IPS DF 19.7 (cell line): ENCODE results near the gene CFAP57.
"Not testable (repeated sequence)": the region's sequence is repeated elsewhere in the genome, so short reads cannot be mapped to it uniquely, and the experiment has no call there.

Experiments
- DNase-seq: peaks from one replicate; pipeline ENCODE4 v3.0.0-alpha.2; 2013; ENCODE audit warnings: low read depth, low spot score

Gene CFAP57

DNA sequence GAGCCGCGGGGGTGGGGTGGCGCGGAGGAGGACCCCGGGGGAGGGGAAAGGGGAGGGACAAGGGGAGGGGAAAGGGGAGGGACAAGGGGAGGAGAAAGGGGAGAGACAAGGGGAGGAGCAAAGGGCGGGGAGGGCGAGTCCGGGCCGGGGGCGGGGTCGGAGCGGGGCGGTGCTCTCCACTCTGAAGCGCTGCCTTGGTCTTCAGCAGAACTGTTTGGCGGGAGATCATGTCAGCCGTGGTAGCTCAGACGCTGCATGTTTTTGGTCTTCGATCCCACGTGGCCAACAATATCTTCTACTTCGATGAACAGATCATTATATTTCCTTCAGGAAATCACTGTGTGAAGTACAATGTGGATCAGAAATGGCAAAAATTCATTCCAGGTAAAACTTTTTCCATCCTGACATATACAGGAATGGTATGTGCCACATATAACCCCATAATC, 420 bp downstream of the CFAP57 start:
- peak; percentile 69 for DNase-seq

DNA sequence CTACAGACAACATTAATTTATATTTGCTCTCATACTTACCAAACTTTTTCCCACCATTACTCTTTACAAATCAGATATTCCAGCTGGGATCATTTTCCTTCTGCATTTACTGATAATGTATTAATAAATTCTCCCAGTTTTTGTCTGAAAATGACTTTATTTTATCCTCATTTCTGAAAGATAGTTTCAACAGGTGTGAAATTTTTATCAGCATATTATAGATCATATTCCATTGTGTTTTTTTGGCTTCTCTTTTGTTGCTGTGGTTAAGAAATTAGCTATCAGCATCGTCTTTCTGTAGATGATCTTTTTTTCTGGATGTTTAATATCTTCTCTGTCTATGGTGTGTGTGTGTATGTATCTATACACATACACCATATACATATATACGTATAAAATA, 2.7 kb downstream of the CFAP57 start:
- no peak for DNase-seq

DNA sequence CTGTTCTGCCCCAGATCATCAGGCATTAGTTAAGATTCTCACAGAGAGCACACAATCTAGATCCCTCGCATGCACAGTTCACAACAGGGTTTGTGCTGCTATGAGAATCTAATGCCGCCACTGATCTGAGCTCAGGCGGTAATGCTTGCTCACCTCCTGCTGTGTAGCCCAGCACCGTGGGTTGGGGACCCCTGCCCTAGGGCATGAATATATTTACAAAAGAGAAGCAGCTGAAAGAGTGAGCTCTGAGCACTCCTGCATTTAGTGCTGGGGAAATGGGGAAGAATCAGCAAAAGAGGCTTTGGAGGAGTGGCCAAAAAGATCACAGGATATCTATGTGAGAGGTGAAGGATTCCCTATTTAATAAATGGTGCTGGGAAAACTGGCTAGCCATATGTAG, 5.6 kb downstream of the CFAP57 start:
- no peak for DNase-seq

DNA sequence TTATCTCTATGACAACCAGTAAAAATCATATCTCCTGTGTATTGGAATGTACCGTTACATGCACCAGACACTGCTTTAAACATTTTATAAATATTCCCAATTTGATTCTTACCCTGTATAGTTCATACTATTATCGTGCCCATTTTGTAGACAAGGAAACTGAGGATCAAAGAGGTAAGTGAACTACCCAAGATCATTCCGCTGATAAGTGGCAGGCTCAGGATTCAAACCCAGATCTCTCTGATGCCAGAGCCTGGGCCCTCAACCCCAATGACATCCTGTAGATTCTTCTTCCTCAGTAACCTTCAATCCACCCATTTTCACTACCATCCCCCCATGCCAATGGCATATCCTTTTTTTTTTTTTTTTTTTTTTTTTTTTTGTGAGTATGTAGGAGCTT, 12.3 kb downstream of the CFAP57 start:
- DNase-seq: no peak

DNA sequence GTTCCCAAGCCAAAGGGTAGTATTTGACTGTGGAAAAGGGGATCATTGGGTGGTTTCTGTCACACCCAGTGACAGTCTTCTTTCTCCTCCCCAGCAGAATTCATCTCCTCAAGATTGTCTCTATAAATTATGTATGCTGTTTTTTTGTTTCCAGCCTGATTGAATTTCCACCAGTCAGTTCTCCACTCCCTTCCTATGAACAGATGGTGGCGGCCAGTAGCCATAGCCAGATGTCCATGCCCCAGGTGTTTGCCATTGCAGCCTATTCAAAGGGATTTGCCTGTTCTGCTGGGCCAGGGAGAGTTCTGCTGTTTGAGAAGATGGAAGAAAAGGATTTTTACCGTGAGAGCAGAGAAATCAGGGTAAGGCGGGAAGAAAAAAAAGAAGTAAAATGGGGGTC, 12.9 kb downstream of the CFAP57 start:
- DNase-seq: no peak

DNA sequence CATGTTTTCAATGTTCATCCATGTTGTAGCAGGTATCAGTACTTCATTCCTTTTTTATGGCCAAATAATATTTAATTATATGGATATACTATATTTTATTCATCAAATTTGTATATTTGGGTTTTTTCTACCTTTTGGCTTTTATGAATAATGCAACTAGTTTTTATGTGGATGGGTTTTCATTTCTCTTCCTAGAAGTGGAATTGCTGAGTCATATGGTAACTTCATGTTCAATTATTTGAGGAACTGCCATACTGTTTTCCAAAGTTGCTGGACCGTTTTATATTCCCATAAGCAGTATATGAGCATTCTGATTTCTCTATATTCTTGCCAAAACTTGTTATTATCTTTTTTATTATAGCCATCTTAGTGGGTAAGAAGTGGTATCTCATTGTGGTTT, 16.0 kb downstream of the CFAP57 start:
- no peak for DNase-seq

DNA sequence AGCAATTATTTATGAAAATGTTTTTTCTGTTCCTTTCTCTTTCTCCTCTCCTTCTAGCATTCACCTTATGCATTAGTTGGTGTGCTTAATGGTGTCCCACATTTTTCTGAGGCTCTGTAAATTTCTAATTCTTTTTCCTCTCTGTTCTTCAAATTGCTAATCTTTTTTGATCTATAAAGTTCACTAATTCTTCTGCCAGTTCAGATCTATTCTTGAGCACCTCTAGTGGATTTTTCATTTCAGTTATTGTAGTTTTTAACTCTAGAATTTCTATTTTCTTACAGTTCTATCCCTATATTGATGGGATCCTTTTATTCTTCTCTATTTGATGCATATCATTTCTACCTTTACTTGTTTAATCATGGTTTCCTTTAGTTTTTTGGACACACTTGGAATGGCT, 22.4 kb downstream of the CFAP57 start:
- no peak for DNase-seq

DNA sequence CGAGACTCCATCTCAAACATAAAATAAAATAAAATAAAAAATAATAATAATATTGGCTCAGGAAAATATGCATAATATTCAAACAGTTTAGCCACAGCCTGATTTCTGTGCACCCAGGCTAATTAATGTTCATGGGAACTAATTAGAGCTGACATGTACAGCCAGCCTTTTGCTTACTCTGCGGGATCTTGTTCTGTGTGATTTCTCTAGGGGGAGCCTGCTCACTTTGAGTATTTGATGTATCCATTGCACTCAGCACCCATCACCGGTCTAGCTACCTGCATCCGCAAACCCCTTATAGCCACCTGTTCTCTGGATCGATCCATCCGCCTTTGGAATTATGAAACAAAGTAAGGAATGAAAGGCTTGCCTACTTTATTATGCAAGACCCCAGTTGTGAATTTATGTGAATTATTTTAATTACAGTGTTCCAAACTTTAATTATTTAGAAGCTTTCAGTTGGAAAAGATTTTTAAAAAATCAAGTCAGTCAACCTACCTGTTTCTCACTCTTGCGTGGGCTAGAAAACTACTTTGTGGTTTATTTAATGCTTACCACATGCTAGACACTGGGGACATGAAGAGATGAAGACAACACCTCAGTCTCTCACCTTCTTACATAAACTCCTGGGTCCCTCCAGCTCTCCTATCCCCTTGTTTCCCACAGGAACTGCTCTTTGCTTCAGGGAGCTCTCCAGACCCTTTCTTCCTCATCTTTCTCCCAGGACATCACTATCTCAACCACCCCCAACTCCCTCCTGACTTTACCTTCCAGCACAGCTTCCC, 25.4 kb downstream of the CFAP57 start:
- DNase-seq: no peak

DNA sequence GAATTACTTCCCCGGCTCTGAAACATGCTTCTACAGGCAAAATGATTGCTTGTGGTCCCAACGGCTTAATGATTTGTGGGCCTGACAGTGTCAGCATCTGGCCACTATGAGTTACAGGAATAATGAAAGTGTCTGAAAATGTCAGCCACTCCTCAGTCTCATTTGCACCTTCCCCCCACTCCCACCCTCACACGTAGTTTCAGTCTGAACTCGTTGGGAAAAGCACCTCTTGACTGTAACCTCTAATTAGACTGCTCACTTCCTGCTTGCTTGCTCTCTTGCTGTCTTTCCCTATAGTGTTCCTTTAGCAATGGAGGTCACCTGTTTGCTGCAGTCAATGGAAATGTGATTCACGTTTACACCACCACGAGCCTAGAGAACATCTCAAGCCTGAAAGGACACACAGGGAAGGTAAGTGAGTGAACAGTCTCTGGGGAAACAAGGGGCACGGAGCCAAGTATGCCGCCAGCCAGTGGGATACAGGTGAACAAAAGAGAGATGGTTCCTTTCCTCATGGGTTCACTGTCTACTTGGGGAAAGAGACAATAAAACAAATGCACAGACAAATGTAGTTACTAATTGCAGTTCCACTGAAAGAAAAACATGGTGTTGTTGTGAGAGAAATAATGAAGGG, 27.1 kb downstream of the CFAP57 start:
- DNase-seq: no peak

DNA sequence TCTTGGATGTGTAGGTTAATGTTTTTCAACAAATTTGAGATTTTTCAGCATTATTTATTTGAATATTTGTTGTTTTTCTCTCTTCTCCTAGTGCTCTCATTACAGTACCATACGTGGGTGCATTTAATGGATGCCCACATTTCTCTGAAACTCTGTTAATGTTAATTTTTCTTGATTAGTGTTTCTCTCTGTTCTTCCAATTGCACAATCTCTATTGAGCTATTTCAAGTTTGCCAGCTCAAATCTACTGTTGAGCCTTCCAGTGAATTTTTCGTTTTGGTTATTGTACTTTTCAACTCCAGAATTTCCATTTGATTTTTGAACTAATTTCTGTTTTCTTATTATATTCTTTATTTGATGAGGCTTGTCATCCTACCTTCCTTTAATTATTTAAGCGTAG, 31.7 kb downstream of the CFAP57 start:
- no peak for DNase-seq

DNA sequence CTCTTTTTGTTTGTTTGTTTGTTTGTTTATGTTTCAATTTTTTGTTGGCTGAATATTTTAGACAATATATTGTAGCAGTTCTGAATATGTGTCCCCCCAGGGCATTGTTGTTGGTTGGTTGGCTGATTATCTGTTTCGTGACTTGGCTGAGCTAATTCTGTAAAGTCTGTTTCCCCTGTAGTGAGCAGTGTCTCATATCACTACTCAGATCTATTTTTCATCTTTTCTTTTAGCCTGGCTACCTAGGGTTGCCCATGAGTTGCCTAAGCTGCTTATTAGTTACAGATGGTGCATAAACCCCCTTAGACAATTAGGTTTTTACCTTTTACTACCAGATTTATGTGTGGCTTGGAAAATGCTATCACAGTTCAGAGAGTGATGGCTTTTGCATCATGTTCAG, 32.3 kb downstream of the CFAP57 start:
- DNase-seq: no peak

DNA sequence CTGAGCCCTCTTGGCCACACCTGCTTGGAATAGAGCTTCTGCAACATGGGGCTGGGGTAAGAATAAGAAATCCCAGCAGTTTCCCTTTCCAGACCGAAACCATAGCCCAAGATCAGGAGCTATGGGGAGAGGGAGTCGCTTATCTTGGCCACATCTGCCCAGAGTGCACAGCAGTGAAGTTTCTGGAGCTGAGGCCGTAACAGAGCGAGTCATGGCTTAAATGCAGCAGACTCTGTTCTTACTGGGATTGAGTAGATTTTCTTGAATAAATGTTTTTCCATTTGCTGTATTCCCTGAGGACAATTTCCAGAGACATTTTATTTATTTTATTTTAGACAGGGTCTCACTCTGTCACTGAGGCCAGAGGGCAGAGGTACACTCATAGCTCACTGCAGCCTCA, 33.5 kb downstream of the CFAP57 start:
- no peak for DNase-seq

DNA sequence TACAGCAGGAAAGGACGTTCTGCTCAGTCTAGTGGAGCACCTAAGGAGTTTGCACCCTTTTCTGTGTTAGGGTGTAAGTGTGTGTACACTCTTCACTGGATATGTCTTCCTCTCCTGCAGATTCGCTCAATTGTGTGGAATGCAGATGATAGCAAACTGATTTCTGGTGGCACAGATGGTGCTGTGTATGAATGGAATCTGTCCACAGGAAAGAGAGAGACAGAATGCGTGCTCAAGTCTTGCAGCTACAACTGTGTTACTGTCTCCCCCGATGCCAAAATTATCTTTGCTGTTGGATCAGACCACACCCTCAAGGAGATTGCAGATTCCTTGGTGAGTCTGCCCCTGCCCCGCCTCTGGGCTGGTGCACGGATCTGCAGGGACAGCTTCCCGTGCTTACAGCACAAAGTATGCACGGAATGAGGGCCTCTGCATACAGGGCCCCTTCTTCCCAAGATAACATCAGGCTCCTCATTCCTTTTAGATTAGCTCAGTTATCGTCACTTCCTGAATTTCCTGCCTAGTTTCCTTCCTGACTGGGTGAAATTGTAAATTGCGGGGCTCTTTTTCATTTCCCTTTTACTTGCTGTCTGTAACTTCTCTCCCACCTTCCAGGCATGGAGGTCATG, 34.6 kb downstream of the CFAP57 start:
- DNase-seq: peak; percentile 90

DNA sequence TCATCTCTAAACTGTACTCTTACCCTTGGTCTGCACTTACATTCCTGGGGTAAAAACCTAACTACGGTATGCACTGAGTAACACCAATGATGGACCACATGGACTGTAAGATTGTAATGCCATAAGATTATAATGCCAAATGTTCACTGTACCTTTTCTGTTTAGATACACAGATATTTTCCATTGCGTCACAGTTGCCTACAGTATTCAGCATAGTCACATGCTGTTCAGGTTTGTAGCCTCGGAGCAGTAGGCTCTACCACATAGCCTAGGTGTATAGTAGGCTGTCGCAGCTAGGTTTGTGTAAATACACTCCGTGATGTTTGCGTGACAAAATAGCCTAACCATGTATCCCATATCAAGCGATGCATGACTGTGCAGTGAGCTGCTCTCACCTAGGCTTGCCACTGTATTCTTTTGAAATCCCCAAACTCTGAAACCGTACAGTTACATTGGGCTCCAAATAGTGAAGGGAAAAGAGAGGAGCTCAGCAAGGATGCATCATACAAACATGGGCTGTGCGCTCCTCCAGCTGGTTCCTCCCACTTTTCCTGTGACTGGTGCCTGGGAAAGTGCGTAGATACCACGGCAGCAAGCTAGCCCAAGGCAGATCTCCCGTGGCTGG, 35.2 kb downstream of the CFAP57 start:
- no peak for DNase-seq

DNA sequence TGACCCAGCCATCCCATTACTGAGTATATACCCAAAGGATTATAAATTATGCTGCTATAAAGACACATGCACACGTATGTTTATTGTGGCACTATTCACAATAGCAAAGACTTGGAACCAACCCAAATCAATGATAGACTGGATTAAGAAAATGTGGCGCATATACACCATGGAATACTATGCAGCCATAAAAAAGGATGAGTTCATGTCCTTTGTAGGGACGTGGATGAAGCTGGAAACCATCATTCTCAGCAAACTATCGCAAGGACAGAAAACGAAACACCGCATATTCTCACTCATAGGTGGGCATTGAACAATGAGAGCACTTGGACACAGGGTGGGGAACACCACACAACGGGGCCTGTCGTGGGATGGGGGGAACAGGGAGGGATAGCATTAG, 36.1 kb downstream of the CFAP57 start:
- DNase-seq: not testable (repeated sequence)

DNA sequence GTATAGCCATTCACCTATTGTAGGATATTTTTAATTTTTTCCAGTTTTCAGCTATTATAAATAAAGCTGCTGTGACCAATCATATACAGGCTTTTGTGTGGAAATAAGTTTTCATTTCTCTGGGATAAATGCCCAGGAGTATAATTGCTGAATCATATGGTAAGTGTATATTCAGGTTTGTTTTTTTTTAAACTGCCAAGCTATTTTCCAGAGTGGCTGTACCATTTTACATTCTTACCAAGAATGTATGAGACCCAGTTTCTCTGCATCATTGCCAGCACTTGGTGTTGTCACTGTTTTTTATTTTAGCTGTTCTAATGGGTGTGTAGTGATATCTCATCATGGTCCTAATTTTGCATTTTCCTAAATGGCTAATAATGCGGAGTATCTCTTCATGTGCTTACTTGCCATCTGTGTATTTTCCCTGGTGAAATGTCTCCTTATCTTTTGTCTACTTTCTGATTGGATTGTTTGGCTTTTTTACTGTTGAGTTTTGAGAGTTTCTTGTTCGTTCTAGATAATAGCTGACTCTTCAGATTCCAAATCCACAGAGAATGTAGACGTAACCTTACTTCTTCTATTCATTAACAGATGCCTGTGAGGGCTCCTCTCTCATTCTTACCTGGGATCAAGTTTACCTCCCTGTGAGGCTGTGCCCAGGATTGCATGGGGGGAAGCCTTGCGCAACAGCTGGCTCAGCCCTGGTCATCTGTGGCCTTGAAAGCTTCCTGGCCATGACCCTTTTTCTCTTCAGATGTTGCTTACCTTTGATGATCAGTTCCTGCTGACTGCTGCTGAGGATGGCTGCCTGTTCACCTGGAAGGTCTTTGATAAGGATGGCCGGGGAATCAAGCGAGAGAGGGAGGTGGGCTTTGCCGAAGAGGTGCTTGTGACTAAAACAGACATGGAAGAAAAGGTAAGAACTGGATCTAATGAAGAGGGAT, 42.6 kb downstream of the CFAP57 start:
- no peak for DNase-seq

DNA sequence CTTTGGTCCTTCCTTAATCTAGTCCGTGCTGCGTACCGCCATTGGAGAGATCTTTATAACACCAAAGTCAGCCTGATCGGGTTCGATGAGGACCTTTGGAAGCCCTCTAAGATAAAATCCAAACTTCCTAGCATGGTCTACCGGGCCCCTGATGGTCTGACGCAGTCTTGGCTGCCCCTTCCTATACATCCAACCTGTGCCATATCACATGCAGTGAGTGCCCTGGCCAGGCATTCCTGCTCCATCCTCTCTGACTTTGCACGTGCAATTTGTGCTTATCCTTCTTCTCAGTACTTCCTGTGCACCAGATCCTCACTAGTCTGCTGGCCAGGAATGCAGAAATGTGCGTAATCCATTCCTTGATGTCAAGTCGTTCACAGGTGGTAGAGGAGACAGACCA, 45.6 kb downstream of the CFAP57 start:
- DNase-seq: no peak

DNA sequence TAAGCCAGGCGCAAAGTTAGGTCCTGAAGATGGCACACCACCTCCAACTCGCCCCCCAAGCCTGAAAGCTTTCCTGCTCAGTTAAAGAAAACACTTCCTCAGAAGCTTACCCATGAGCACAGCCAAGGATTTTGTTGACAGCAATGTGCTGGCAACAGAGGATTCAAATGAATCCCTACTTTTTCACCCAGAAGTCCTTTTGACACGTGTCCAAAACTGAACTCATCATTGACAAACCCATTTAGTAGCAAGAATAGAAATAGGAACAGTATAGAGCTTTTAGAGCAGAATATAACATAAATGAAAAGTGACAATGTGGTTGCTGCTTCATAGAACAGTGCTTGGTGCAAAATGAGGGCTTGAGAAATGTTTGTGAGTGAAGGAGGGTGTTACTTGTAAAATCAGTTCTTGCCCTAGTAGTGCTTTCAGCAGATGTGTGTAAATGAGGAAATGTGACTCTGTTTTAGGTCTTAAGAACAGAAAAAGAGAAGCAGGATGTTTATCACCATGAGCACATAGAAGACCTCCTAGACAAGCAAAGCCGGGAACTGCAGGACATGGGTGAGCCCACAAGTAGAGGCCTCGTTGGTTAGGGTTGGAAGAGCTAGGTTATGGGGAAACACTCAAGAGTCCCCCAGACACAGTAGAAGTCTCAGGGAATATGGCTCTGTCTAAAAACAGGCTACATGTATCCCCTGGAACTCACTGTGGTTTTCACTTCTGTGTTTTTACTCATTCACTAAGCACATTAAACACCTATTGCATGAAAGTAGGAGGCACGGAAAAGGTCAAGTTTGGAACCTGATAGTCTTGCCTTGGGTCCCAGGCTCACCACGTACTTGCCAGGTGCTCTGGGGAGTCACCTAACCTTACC, 49.0 kb downstream of the CFAP57 start:
- no peak for DNase-seq

DNA sequence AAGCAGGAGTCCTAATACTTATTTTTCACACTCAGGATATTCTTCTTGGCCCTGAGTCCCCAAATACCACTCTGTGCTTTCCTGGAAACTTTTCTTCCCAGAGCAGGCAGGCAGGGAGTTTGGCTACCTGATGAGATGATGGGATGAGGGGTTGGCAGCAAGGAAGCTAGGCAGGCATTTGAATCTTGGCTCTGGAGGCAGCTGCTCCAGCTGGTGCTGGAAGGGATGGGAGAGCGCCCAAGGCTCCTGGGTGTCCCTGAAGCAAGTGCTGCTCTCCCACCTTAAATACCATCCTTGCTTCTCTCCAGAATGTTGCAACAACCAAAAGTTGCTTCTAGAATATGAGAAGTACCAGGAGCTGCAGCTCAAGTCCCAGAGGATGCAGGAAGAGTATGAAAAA, 49.7 kb downstream of the CFAP57 start:
- DNase-seq: no peak

DNA sequence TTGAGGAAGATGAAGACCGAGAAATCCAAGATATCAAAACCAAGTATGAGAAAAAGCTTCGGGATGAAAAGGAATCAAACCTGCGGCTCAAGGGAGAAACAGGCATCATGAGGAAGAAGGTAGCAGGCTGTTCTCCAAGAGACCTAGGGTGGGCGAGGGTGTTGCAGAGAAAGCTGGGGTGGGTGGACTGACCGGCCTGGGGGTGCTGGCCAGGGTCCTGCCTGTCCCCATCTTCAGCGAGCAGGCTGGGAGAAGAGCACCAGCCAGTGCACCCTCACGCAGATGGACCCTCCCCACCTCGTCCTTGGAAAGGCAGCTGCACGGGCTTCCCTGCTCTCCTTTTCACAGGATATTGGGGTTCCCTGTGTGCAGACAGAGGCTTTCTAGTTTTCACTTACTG, 50.7 kb downstream of the CFAP57 start:
- no peak for DNase-seq
